ENCODE measurements around the gene C19orf47.

DNA sequence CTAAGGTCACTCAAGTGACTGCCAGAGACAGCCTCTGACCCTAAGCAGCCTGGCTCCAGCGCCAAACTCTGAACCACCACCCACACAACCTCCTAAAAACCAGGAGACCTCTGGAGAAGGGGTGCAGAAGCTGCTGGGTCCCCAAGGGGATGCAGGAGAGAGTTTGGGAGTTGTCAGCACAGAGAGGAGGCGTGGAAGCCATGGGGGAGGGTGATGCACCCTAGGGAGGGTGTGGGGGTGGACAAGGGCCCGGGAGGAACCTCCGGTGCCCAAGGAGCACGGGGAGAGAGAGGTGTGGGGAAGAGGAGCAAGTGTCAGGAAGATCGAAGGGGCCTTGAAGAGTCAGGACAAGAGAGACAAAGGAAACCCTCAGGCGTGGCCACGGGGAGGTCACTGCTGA is 43.9 kb upstream of the C19orf47 start:
- TF ChIP-seq, protein P1, sequence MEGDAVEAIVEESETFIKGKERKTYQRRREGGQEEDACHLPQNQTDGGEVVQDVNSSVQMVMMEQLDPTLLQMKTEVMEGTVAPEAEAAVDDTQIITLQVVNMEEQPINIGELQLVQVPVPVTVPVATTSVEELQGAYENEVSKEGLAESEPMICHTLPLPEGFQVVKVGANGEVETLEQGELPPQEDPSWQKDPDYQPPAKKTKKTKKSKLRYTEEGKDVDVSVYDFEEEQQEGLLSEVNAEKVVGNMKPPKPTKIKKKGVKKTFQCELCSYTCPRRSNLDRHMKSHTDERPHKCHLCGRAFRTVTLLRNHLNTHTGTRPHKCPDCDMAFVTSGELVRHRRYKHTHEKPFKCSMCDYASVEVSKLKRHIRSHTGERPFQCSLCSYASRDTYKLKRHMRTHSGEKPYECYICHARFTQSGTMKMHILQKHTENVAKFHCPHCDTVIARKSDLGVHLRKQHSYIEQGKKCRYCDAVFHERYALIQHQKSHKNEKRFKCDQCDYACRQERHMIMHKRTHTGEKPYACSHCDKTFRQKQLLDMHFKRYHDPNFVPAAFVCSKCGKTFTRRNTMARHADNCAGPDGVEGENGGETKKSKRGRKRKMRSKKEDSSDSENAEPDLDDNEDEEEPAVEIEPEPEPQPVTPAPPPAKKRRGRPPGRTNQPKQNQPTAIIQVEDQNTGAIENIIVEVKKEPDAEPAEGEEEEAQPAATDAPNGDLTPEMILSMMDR (conservative IDR thresholded peaks at IDR 0.05): no peak
- no peak for TF ChIP-seq EZH2 (IDR thresholded peaks at IDR 0.05; ENCODE audit: low read depth)

All from PC-9 (cell line).